ENCODE data around the gene PLB1. TPM values are rescaled to one million over a fixed set of nuclear protein-coding genes. Genes with fewer than 3 reads are reported as not detected.

The PLB1 gene
- total and polyA plus RNA-seq, 2 experiments from 2014 or later, result 0.06 to 0.21 TPM

GRCh38 chr2:28662468-28663181 is 166.8 kb downstream of the PLB1 start:
- ATAC-seq, result no peak; the same call in 2 of the 3 replicates
- no peaks in the 10 kb centered on the region for H3K36me3 ChIP-seq (ENCODE audit: insufficient read depth)
- Mint-ChIP-seq H3K27me3 (ENCODE audit: insufficient read depth, low read depth, poor library complexity) (peaks cover 4% of the 10 kb centered on the region), H3K4me1 (peaks cover 7% of the 10 kb centered on the region), H3K27ac (no peak overlapping the region), H3K4me3 (no peak overlapping the region), H3K36me3 (ENCODE audit: low read depth) (no peaks in the 10 kb centered on the region), H3K9me3 (peaks cover 3% of the 10 kb centered on the region; the same call in 1 of the 3 replicates)
- no peak overlapping the region for H3K27ac ChIP-seq (ENCODE audit: low read depth)
- H3K27me3 ChIP-seq (ENCODE audit: insufficient read depth), result no peaks in the 10 kb centered on the region
- H4K20me1 ChIP-seq (replicated peaks; ENCODE audit: insufficient read depth), result no peaks in the 10 kb centered on the region
- no peak overlapping the region; the same call in 1 of the 2 replicates for H2AFZ ChIP-seq
- no peaks in the 10 kb centered on the region for H3F3A ChIP-seq (replicated peaks; ENCODE audit: low read depth)
- TF ChIP-seq CREB1 (CRISPR knock-in tag; IDR thresholded peaks at IDR 0.05; ENCODE audit: low read depth), result no peak
- TF ChIP-seq CTCF (conservative IDR thresholded peaks at IDR 0.05; ENCODE audit: low read depth in 2 of 2), result no peak
- H3K4me2 ChIP-seq, result no peak overlapping the region
- H3K4me1 ChIP-seq (ENCODE audit: insufficient read depth), result no peaks in the 10 kb centered on the region
- no peak for DNase-seq (ENCODE audit: low spot score)
- H3K79me2 ChIP-seq (replicated peaks; ENCODE audit: insufficient read depth), result no peaks in the 10 kb centered on the region
- H3K9me2 ChIP-seq (ENCODE audit: insufficient read depth), result no peaks in the 10 kb centered on the region
- no peak overlapping the region for H3K4me3 ChIP-seq

- no peaks in the 10 kb centered on the region for H3K36me3 ChIP-seq (ENCODE audit: insufficient read depth)
- no peaks in the 10 kb centered on the region for H3K27me3 ChIP-seq (ENCODE audit: insufficient read depth)
- no peak overlapping the region for H3K27ac Mint-ChIP-seq
- peaks cover 4% of the 10 kb centered on the region for H3K4me1 Mint-ChIP-seq
- no peak overlapping the region for H3K4me2 ChIP-seq
- H3K9me3 Mint-ChIP-seq, result peaks cover 3% of the 10 kb centered on the region; the same call in 1 of the 3 replicates
- H3K36me3 Mint-ChIP-seq (ENCODE audit: low read depth), result no peaks in the 10 kb centered on the region
- H4K20me1 ChIP-seq (replicated peaks; ENCODE audit: insufficient read depth), result no peaks in the 10 kb centered on the region
- no peak for TF ChIP-seq EZH2phosphoT487 (IDR thresholded peaks at IDR 0.05; ENCODE audit: unreplicated experiment)
- no peak for TF ChIP-seq EZH2 (IDR thresholded peaks at IDR 0.05; ENCODE audit: low read depth, unreplicated experiment)
- TF ChIP-seq STAT1 (IDR thresholded peaks at IDR 0.05; ENCODE audit: unreplicated experiment), result no peak
- TF ChIP-seq ZNF114 (CRISPR knock-in tag; IDR thresholded peaks at IDR 0.05), result no peak
- TF ChIP-seq CTCF (conservative IDR thresholded peaks at IDR 0.05; ENCODE audit: low read depth in 2 of 2), result no peak; a peak in 1 of 4 replicates
- no peak overlapping the region for H3K27ac ChIP-seq (ENCODE audit: low read depth)
- peaks cover 4% of the 10 kb centered on the region for H3K27me3 Mint-ChIP-seq (ENCODE audit: insufficient read depth, low read depth, poor library complexity)
- H3K79me2 ChIP-seq (replicated peaks; ENCODE audit: insufficient read depth), result no peaks in the 10 kb centered on the region
- no peak overlapping the region for H3K4me3 ChIP-seq
- H3K9me2 ChIP-seq (ENCODE audit: insufficient read depth), result no peaks in the 10 kb centered on the region
- no peaks in the 10 kb centered on the region for H3K4me1 ChIP-seq (ENCODE audit: insufficient read depth)
- H3F3A ChIP-seq (replicated peaks; ENCODE audit: low read depth), result no peaks in the 10 kb centered on the region
- no peak overlapping the region for H2AFZ ChIP-seq
- DNase-seq (ENCODE audit: low spot score) (no peak), ATAC-seq (no peak; the same call in 2 of the 3 replicates)
- no peak overlapping the region for H3K4me3 Mint-ChIP-seq
Observed at GRCh38 chr2:28663359-28663758, 167.5 kb downstream of the PLB1 start.
